ENCODE data around the gene WDHD1.
"Not testable (repeated sequence)": the region's sequence is repeated elsewhere in the genome, so short reads cannot be mapped to it uniquely, and the experiment has no call there.

WDHD1 gene, protein sequence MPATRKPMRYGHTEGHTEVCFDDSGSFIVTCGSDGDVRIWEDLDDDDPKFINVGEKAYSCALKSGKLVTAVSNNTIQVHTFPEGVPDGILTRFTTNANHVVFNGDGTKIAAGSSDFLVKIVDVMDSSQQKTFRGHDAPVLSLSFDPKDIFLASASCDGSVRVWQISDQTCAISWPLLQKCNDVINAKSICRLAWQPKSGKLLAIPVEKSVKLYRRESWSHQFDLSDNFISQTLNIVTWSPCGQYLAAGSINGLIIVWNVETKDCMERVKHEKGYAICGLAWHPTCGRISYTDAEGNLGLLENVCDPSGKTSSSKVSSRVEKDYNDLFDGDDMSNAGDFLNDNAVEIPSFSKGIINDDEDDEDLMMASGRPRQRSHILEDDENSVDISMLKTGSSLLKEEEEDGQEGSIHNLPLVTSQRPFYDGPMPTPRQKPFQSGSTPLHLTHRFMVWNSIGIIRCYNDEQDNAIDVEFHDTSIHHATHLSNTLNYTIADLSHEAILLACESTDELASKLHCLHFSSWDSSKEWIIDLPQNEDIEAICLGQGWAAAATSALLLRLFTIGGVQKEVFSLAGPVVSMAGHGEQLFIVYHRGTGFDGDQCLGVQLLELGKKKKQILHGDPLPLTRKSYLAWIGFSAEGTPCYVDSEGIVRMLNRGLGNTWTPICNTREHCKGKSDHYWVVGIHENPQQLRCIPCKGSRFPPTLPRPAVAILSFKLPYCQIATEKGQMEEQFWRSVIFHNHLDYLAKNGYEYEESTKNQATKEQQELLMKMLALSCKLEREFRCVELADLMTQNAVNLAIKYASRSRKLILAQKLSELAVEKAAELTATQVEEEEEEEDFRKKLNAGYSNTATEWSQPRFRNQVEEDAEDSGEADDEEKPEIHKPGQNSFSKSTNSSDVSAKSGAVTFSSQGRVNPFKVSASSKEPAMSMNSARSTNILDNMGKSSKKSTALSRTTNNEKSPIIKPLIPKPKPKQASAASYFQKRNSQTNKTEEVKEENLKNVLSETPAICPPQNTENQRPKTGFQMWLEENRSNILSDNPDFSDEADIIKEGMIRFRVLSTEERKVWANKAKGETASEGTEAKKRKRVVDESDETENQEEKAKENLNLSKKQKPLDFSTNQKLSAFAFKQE

DNA sequence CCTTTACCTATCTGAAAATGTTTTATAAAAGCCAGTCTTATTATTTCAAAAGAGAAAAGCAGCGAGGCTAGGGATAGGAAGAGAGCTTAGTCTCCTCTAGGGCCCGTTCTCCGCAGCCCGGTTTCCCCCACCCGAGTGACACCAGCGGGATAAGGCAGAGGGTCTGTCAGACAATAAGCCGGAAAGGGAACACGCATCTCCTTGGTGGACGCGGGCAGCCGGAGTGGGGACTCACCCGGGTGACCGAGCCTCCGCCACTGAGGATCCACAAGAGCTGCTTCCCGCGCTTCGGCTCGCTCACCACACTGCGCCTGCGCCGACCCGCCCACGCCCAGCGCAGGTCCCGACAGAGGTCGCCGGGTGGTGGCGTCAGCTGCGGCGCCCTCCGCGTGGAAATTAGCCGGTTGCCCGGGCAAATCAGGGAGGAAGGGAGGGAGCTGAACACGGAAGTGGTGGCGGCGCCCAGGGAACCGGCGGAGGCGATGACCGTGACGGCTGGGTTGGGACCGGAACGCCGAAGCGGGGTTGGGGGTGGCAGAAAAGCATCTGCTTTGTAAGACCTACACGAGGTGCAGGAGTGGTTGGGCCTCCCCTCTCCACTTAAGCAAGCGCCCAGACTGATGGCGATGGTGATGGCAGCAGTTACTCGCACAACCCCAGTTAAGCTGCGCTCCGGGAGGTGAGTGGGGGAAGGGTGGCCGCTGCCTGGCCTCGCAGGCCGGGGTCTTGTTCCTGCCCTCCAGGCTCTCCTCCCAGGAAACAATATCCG, at the start of gene WDHD1, which contains the start of gene SOCS4:
Gene WDHD1, minus strand, starts transcription at position 307 of the 769 bp plus-strand sequence. CDS start 312 bp downstream, outside the sequence.
Gene SOCS4, plus strand, starts transcription at position 444 of the 769 bp plus-strand sequence. CDS start 15,806 bp downstream, outside the sequence.
- peak; percentile 97 for DNase-seq

DNA sequence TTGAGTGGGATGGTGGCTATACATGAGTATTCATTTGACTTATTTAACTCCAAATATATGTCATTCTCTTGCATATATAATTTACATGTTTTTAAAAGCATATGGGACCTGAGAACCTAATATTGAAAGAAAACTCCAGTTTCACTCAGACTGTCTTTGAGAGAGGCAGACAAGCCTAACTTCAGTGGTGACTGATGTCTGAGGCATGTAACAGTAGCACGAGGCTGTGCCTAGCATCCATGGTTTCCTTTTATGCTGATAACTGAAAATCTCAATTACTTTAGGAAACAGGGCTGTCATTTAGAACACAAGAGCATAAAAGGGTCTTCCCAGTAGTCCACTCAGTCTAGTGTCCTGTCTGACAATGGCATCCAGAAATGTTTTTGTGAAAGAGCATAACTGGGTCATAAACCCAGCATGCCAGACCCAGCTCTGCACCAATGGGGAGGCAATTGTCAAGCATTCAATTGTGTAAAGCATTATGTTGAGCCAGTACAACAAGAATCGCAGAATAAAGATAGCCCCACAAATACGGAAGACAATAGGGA, 48.8 kb upstream of the WDHD1 start:
- DNase-seq: no peak

DNA sequence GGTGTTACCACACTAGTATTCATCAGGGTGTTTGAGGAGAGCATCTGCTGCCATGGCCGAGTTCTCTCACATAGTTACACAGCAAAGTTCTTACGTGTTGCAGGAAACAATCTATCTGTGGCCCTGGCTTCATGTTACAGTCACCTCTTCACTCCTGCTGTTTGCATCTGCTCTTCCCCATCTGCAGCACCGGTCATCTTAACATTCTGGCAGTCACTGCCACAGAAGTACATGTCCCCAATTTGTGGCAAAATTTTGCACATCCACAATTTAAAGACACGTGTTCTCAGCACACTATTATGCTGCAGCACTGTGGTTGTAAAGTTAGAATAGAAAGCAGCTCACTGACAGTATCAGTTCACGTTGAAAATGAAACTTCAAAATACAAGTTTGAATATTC, 47.8 kb upstream of the WDHD1 start:
- peak; percentile 67 for DNase-seq

DNA sequence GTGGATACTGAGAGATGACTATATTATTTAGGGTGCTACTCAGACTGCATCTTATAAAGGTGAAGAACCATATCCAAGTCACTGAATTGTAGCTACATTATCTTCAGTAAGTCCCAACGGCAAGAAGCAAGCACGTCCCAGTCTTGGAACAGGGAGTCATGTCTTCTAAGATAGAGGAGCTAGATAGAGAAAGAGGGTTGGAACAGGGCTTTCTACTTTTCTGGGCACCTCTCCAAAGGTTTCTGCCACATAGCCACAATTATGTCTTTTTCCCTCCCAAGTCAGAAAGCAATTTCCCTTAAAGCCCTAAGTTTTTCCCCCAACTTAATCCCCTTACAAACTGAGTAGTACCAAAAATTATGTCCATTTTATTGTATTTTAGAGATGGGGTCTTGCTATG, 47.0 kb upstream of the WDHD1 start:
- DNase-seq: no peak

DNA sequence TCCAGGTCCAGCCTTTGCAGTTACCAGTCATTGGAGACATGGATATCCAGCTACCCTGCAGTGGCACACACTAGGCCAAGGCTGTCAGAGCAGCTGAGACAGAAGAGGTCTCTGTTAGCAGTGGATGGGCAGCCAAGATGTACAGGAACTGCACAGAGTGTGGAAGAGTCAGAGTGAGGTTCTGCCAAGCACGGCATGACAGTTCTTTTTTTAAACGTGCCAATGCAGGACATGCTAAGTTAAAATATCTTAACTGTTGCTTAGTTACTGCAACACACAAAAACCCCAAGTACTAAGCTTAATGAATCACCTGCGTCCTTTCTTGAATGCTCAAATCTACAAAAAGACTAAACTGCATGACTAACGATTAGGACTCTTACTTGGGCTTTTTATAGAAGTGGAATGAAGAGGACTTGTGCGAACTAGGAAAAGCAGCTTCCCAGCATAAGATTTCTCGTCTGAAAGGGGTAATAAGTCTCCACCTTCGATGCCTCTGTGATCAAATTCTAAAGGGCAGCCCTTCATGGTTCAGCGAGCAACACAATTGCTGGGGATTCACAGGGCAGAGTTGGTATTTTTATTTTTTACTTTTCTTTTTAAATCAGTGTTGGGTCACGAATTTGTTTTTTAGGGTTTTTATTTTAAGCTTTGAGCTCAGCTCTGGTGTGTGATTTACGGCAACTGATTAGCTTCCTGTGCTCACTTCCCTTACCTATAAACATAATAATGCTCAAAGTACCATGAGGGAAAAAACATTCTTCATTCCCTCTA, 45.2 kb upstream of the WDHD1 start:
- DNase-seq: peak; percentile 39

DNA sequence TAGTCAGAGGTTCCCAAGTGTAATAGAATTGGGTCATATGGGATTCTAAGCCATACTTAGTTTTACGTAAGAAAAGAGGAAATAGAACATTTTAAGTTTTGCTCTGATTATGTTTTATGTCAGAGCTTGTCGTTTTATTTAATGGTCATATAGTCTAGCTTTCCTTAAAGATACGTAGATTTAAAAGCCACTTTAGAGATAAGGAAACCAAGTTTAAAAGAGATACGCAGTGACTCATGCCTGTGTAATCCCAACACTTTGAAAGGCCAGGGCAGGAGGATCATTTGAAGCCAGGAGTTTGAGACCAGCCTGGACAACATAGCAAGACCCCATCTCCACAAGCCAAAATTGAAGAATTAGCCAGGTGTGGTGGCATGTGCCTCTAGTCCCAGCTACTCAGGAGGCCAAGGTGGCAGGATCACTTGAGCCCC, 44.1 kb upstream of the WDHD1 start:
- no peak for DNase-seq

DNA sequence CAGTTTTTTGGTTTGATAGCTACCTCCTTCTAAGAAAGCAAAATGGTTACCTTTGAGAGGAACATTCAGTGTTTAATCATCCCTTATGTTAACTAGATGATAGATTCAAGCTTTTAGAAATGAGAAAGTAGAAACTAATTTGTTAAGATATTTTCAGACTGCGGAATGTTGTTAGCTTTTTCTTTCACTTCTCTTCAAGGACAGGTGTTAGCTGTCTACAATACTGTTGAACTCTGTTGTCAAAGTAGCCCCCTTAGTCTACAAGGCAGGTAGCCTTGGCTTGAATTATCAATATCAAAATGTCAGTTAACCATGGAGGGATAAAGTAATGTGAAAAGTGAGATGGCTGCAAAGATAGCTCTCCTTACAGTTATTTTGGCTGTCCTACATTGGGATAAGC, 39.3 kb upstream of the WDHD1 start:
- no peak for DNase-seq

DNA sequence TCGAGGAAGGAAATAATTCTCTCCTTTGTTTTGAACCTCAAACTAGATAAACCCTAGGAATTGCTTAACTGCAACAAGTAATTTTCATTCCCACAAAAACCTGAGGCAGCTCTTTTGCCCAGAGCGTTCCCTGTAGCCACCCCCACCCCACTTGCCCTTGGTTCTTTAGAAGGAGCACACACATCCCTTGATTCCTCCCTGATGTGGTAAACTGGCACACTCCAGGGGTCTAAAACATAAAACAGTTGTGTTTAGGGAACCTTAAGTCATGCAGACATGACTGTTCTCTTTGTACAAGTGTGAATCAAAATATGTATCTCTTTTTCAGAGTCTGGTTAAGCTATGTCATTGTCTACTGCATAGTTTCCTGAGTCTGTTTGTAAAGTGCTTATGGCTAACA, 38.5 kb upstream of the WDHD1 start:
- DNase-seq: no peak

DNA sequence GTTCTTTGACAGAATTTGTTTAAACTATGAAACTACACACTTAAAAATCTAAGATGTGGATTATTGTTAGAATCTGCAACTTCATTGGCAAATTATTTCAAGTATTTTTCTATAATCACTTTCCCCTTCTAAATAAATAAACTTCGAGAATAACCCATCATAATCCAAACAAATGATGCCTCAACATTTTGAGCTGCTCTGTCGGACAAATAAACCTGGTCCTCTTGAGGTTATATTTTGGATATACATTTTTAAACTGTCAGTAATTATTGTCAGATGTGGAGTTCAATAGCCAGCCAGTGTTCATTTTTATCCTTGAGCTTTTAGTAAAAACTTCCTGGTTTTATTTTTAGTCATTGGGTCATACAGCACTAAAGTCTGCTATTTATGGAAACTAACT, 38.0 kb upstream of the WDHD1 start:
- DNase-seq: not testable (repeated sequence)

DNA sequence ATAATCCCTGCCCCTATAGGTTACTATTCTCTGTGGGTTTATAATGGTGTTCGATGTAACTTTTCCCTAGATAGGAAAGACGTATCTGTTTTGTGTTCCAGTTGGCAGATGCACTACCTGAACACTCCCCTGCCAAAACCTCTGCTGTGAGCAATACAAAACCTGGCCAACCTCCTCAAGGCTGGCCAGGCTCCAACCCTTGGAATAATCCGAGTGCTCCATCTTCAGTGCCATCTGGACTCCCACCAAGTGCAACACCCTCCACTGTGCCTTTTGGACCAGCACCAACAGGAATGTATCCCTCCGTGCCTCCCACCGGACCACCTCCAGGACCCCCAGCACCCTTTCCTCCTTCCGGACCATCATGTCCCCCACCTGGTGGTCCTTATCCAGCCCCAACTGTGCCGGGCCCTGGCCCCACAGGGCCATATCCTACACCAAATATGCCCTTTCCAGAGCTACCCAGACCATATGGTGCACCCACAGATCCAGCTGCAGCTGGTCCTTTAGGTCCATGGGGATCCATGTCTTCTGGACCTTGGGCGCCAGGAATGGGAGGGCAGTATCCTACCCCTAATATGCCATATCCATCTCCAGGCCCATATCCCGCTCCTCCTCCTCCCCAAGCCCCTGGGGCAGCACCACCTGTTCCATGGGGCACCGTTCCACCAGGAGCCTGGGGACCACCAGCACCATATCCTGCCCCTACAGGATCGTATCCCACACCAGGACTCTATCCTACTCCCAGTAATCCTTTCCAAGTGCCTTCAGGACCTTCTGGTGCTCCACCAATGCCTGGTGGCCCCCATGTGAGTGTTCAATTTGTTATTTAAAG, 35.8 kb upstream of the WDHD1 start:
- DNase-seq: no peak

DNA sequence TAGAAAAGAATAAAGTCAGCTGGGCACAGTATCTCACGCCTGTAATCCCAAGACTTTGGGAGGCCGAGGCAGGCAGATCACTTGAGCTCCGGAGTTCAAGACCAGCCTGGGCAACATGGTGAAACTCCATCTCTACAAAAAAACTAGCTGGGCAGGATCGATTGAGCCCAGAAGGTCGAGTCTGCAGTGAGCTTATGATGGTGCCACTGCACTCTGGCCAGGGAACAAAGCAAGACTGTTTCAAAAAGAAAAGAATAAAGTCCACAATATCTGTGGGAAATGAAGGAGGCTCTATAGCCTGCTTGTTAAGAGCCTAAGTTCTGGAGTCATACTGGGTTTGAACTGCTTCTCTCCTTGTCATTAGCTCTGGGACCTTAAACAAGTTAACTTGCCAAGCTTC, 32.4 kb upstream of the WDHD1 start:
- DNase-seq: no peak

DNA sequence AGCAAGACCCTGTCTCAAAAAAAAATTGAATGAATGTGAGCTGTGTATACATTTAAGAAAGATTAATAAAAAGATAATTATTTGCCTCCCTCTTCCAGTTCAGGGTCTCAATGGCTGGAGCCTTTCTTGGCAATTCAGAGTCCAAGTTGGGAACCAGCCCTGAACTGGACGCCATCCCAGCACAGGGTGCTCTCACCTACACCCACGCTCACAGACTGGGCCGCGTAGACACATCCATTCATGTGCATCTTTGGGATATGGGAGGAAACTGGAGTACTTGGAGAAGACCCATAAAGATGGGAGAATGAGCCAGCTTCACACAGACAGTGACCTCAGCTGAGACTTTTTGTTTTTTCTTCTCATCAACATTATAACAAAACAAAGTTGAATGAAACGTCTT, 31.0 kb upstream of the WDHD1 start:
- no peak for DNase-seq

DNA sequence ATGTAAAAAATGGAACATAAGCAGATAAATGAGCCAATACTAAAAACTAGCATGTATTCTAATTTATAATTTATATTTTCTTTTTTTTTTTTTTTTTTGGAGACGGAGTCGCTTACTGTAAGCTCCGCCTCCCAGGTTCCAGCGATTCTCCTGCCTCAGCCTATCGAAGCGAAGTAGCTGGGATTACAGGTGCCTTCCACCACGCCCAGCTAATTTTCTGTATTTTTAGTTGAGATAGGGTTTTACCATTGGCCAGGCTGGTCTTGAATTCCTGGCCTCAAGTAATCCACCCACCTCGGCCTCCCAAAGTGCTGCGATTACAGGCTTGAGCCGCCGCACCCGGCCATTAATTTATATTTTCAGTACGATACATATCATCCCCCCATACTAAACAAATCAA, 27.2 kb upstream of the WDHD1 start:
- no peak for DNase-seq

DNA sequence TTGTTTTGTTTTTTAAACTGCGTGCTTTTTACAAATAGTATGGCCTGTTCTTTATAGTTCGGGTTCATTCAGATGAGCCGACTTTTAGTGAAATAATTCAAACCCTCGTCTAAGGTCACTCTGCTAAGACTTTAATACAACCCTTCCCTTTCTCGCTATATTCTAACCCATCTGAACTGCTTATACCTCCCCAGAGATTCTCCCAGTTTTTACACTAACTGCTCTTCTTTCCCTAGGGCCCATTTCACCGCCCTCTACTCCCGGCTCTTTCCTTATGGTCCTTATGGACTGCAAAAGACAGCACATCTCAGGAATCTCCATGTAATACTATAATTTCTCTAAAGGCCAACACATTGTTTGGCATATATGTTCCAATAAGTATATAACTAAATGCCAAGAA, 26.6 kb upstream of the WDHD1 start:
- DNase-seq: no peak

DNA sequence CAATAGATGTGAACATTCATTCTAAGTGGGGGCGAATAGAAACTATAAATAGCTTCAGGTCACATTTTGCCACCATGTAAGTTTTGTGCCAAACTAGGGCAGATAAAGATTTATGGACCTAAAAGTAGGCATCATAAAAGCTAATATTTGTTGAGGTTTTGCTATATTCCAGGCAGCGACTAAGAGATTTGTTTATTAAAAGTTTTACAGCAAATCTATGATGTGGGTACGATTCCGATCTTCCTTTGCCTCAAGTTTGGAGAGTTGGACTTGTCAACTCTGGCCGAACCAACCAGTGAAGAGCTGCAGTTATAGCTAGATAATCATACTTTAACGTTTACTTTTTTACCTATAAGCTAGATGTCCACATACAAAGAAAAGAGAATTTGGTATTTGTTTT, 26.1 kb upstream of the WDHD1 start:
- DNase-seq: no peak

DNA sequence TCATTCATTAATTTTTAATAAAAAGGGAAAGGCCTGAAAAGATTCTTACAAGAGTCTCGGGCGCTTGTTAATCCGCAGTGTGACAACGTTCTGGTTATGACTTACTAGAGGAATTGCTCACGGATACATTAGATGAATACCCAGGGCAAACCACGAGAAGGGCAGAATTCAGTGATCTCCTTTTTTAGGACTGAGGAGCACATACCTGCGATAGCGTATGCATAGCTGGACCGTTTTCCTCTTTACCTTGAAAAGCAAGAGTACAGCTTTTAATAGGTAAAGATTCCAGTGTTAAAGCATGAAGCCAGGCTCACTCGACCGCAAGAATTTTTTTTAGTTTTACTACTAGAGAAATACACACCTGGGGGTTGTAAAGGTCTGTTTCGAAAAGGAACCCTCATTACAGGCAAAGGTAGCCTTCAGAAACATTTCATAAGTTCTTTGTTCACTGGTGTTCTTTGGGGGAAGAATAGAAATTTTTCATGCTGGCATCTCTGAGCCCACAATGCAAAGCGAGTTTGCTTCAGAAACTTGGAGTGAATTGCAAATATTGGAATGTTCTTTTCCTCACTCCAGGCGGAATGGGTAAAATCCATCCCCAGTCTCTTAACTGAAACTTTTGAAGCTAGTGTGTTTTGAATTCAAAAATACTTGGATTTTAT, 25.5 kb upstream of the WDHD1 start:
- DNase-seq: peak; percentile 37

DNA sequence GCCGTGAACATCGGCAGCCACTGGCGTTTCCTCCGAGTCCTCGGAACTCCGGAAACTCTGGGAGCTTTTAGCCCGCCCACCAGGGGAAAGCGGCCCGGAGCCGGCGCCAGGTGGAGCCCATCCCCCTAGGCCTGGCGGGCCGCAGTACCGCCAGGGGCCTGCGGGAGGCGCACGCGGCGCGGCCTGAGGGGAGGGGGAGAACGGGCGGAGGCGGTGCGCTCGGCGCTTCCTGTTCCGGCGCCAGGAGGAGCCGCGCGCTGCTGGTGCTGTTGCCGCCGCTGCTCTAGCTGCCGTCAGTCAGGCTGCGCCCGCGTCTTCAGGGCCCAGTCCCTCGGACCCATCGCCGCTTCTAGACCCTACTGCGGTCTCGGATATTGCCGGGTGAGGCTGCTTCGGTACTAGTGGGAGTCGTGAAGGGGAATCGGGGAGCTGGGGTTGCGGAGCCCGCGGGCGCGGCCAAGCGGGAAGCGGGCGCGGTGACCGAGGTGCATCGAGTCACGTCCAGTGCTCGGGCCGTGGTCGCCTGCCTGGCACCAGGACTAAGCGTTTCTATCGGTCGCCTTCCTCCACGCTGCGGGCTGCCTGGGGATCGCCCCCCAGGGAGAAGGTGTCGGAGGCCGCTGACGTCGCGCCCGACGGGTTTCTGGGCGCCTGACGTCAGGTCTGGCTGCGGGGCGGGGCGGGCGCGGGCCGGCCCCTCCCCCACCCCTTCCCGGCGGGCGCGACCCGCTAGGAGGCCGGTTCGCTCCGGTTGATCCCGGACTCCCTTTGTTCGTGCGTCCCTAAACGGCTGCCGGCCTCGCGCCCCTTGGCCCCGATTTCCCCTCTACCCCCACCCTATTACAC, 24.7 kb upstream of the WDHD1 start, which contains the start of gene MAPK1IP1L:
Gene MAPK1IP1L, plus strand, starts transcription at position 225 of the 846 bp plus-strand sequence. CDS start 10,037 bp downstream, outside the sequence.
- peak; percentile 96 for DNase-seq

DNA sequence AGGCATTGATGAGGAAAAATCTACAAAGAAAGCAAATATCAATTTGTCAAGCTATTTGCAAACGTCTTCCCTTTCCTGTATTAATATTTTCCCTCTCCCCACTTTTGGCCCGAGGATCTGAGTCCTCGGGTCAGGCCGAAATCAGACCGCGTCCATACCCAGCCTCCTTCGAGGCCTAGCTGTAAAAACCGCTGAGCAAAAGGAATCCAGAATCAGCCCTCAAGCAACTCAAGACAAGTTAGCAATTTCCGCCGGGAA, 24.2 kb upstream of the WDHD1 start:
- no peak for DNase-seq

DNA sequence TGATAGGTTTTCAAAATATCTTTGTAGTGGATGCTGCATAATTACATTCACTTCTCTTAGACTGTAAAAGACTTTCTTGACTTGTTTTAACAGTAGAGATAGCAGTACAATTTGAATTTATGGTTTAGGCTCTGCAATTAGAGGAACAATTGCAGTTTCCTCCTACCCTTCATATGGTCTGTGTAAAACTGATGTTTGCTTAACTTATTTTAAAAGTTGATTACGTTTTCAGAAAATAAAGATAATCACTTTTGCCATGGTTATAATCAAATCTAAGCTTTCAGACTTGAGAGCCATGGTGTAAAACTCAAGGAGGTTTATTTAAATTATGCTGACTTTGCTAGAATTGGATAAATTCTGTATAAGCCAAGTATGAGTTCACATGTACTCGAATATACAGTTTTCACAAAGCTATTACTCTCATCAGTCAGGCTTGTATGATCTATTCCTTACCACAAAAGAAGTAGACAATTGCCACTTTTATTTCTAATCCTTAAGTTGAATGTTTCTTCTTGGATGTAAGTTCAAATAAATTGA, 22.1 kb upstream of the WDHD1 start:
- no peak for DNase-seq

All from DMS53 (cell line).